H1 (cell line): ENCODE measurements around the gene PPP2R2D.
A peak's percentile ranks its signal among the peaks of the same experiment; 100 is the strongest.
"Not testable (repeated sequence)": the region's sequence is repeated elsewhere in the genome, so short reads cannot be mapped to it uniquely, and the experiment has no call there.

Experiments used
- CTCF ChIP-seq, 3 experiments: IDR thresholded peaks; 1 replicate in 2 of 3; 2 replicates in 1 of 3; pipeline versions ENCODE4 v1.5.1 to v1.6.1; 2011; ENCODE audit warnings: low read length in 3 of 3, mild to moderate bottlenecking in 3 of 3, inconsistent platforms in 2 of 3, low read depth in 1 of 3, moderate library complexity in 1 of 3; ENCODE audit not compliant: insufficient read depth in 1 of 3; ENCODE audit errors: control extremely low read depth in 1 of 3
- EGR1 ChIP-seq: IDR thresholded peaks from 2 replicates; pipeline ENCODE4 v1.6.1; 2011; ENCODE audit warnings: low read depth, low read length, borderline replicate concordance
- EZH2 ChIP-seq: fragments of 200-600 bp; sonication (generic); IDR thresholded peaks from 2 replicates; pipeline ENCODE4 v1.7.1; 2012; ENCODE audit warnings: low read depth, mild to moderate bottlenecking, moderate library complexity, low read length, inconsistent platforms; ENCODE audit not compliant: severe bottlenecking
- POLR2A ChIP-seq, 2 experiments: IDR thresholded peaks; 1 replicate in 1 of 2; 2 replicates in 1 of 2; pipeline ENCODE4 v1.6.1; 2011; ENCODE audit warnings: low read depth in 2 of 2, low read length in 2 of 2, mild to moderate bottlenecking in 2 of 2; ENCODE audit errors: control extremely low read depth in 1 of 2
- POLR2AphosphoS5 ChIP-seq: IDR thresholded peaks from 2 replicates; pipeline ENCODE4 v1.6.1; 2011; ENCODE audit warnings: low read depth, low read length
- RBBP5 ChIP-seq: IDR thresholded peaks from 2 replicates; pipeline ENCODE4 v1.7.1; 2012; ENCODE audit warnings: low read depth, mild to moderate bottlenecking, inconsistent platforms, low read length, moderate library complexity, borderline replicate concordance
- RFX5 ChIP-seq: IDR thresholded peaks from 2 replicates; pipeline ENCODE4 v1.6.1; 2011; ENCODE audit warnings: low read depth, low read length, improper control_type of control experiment, borderline replicate concordance
- SP1 ChIP-seq: IDR thresholded peaks from 2 replicates; pipeline ENCODE4 v1.6.1; 2011; ENCODE audit warnings: low read depth, low read length
- TF ChIP-seq, protein P1 (sequence below): IDR thresholded peaks from 2 replicates; pipeline ENCODE4 v1.6.1; 2012; ENCODE audit warnings: inconsistent platforms

GRCh38 chr10:131986851-131987250, 86.0 kb downstream of the PPP2R2D start:
- TF ChIP-seq CTCF (IDR thresholded peaks at IDR 0.05; ENCODE audit: control extremely low read depth in 1 of 3, insufficient read depth in 1 of 3, low read depth in 1 of 3, low read length in 3 of 3): 0 out of 4 replicates have a peak, but pooled peaks of 1 of the 3 experiments have one; percentile 5
- TF ChIP-seq POLR2AphosphoS5; POLR2A (IDR thresholded peaks at IDR 0.05; ENCODE audit: control extremely low read depth in 1 of 2, low read depth in 2 of 2, low read length in 2 of 2); EGR1; EZH2; RFX5; RBBP5; SP1: not testable (repeated sequence)
- TF ChIP-seq, protein P1, sequence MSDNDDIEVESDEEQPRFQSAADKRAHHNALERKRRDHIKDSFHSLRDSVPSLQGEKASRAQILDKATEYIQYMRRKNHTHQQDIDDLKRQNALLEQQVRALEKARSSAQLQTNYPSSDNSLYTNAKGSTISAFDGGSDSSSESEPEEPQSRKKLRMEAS: not testable (repeated sequence)
